PFSK-1 (cell line): ENCODE measurements around the gene GINS3.

Experiments
- POLR2AphosphoS5 ChIP-seq: IDR thresholded peaks from 2 replicates; pipeline ENCODE4 v1.6.1; 2012; ENCODE audit warnings: low read depth, mild to moderate bottlenecking, control low read depth, low read length, moderate library complexity
- REST ChIP-seq, 2 experiments: IDR thresholded peaks; 2 replicates each; pipeline versions ENCODE4 v1.6.1 to v1.8.0; 2011 to 2012; ENCODE audit warnings: low read depth in 2 of 2, low read length in 2 of 2, control low read depth in 1 of 2, inconsistent platforms in 1 of 2, mild to moderate bottlenecking in 1 of 2, moderate library complexity in 1 of 2; ENCODE audit not compliant: insufficient read depth in 1 of 2
- SIN3A ChIP-seq: IDR thresholded peaks from 2 replicates; pipeline ENCODE4 v1.6.1; 2012; ENCODE audit warnings: mild to moderate bottlenecking, low read length, moderate library complexity, borderline replicate concordance; ENCODE audit not compliant: insufficient read depth
- TAF1 ChIP-seq: IDR thresholded peaks from 2 replicates; pipeline ENCODE4 v1.6.1; 2012; ENCODE audit warnings: low read length, control low read depth, borderline replicate concordance; ENCODE audit not compliant: insufficient read depth

- TF ChIP-seq POLR2AphosphoS5: no peak
- no peak for TF ChIP-seq REST (IDR thresholded peaks at IDR 0.05; ENCODE audit: insufficient read depth in 1 of 2, low read depth in 2 of 2, low read length in 2 of 2)
- no peak for TF ChIP-seq TAF1
- no peak for TF ChIP-seq SIN3A
These were observed 16.9 kb upstream of the GINS3 start for GRCh38 chr16:58375386-58375785.
